H9 (cell line): ENCODE results near the gene TDRD1. TPM values are rescaled to one million over a fixed set of nuclear protein-coding genes. Genes with fewer than 3 reads are reported as not detected.

ENCODE experiments used
- DNase-seq: peaks from one replicate; pipeline ENCODE4 v3.0.0-alpha.2; 2017
- H2AFZ ChIP-seq: one replicate; pipeline ENCODE4 v1.6.1; 2013; ENCODE audit warnings: mild to moderate bottlenecking, low read length, control low read depth, moderate library complexity
- H2AK5ac ChIP-seq: 2 replicates; pipeline ENCODE4 v1.6.1; 2013; ENCODE audit warnings: low read length, control low read depth, mixed read lengths; ENCODE audit not compliant: insufficient read length
- H2BK120ac ChIP-seq: one replicate; pipeline ENCODE4 v1.6.1; 2013; ENCODE audit warnings: low read depth, mild to moderate bottlenecking, low read length, control low read depth, inconsistent platforms; ENCODE audit not compliant: poor library complexity, severe bottlenecking
- H2BK12ac ChIP-seq: 2 replicates; pipeline ENCODE4 v1.6.1; 2013; ENCODE audit warnings: low read length, control low read depth, mixed read lengths, low read depth; ENCODE audit not compliant: insufficient read length
- H2BK15ac ChIP-seq: 2 replicates; pipeline ENCODE4 v1.6.1; 2013; ENCODE audit warnings: low read depth, low read length, control low read depth
- H2BK20ac ChIP-seq: one replicate; pipeline ENCODE4 v1.6.1; 2013; ENCODE audit warnings: low read depth, mild to moderate bottlenecking, low read length, control low read depth, inconsistent platforms; ENCODE audit not compliant: poor library complexity, severe bottlenecking
- H2BK5ac ChIP-seq: 2 replicates; pipeline ENCODE4 v1.6.1; 2013; ENCODE audit warnings: low read length, control low read depth, mixed read lengths; ENCODE audit not compliant: insufficient read length
- H3K14ac ChIP-seq: 2 replicates; pipeline ENCODE4 v1.6.1; 2013; ENCODE audit warnings: low read length, control low read depth; ENCODE audit not compliant: insufficient read depth
- H3K18ac ChIP-seq: 2 replicates; pipeline ENCODE4 v1.6.1; 2013; ENCODE audit warnings: low read depth, mild to moderate bottlenecking, mixed read lengths, low read length, control low read depth; ENCODE audit not compliant: insufficient read length
- H3K23ac ChIP-seq: 2 replicates; pipeline ENCODE4 v1.6.1; 2013; ENCODE audit warnings: low read length, control low read depth, mixed read lengths, low read depth; ENCODE audit not compliant: insufficient read length
- H3K23me2 ChIP-seq: 2 replicates; pipeline ENCODE4 v1.6.1; 2013; ENCODE audit warnings: low read depth, mild to moderate bottlenecking, mixed read lengths, low read length, control low read depth; ENCODE audit not compliant: insufficient read length, poor library complexity, severe bottlenecking
- H3K27ac ChIP-seq: 2 replicates; pipeline ENCODE4 v1.5.1; 2013; ENCODE audit warnings: low read length, control low read depth, mixed read lengths, low read depth; ENCODE audit not compliant: insufficient read length
- H3K27me3 ChIP-seq: 2 replicates; pipeline ENCODE4 v1.6.1; 2013; ENCODE audit warnings: low read length, control low read depth, inconsistent platforms; ENCODE audit not compliant: insufficient read depth
- H3K4ac ChIP-seq: 2 replicates; pipeline ENCODE4 v1.6.1; 2013; ENCODE audit warnings: low read depth, mild to moderate bottlenecking, control low read depth, inconsistent platforms, low read length, moderate library complexity
- H3K4me1 ChIP-seq: 2 replicates; pipeline ENCODE4 v1.6.1; 2013; ENCODE audit warnings: low read length, control low read depth, inconsistent platforms; ENCODE audit not compliant: insufficient read depth
- H3K4me2 ChIP-seq: 2 replicates; pipeline ENCODE4 v1.6.1; 2013; ENCODE audit warnings: low read length, control low read depth, mixed read lengths; ENCODE audit not compliant: insufficient read length, insufficient read depth
- H3K56ac ChIP-seq: 2 replicates; pipeline ENCODE4 v1.6.1; 2013; ENCODE audit warnings: low read depth, mild to moderate bottlenecking, mixed read lengths, low read length, control low read depth; ENCODE audit not compliant: insufficient read length
- H3K79me1 ChIP-seq: 2 replicates; pipeline ENCODE4 v1.6.1; 2013; ENCODE audit warnings: low read depth, mild to moderate bottlenecking, moderate library complexity, low read length, control low read depth, inconsistent platforms; ENCODE audit not compliant: insufficient read depth, poor library complexity, severe bottlenecking
- H3K79me2 ChIP-seq: 2 replicates; pipeline ENCODE4 v1.6.1; 2013; ENCODE audit warnings: low read length, control low read depth, inconsistent platforms; ENCODE audit not compliant: insufficient read depth
- H3K9ac ChIP-seq: 2 replicates; pipeline ENCODE4 v1.6.1; 2013; ENCODE audit warnings: low read length, control low read depth, mixed read lengths; ENCODE audit not compliant: insufficient read length; ENCODE audit errors: extremely low read depth
- H3K9me3 ChIP-seq: one replicate; pipeline ENCODE4 v1.6.1; 2013; ENCODE audit warnings: low read depth, low read length, inconsistent platforms; ENCODE audit not compliant: control insufficient read depth
- H3T11ph ChIP-seq: one replicate; pipeline ENCODE4 v1.6.1; 2013; ENCODE audit warnings: mild to moderate bottlenecking, low read length, control low read depth, inconsistent platforms
- H4K20me1 ChIP-seq: one replicate; pipeline ENCODE4 v1.6.1; 2013; ENCODE audit not compliant: control insufficient read depth, insufficient read length, insufficient read depth
- H4K5ac ChIP-seq: 2 replicates; pipeline ENCODE4 v1.6.1; 2013; ENCODE audit warnings: low read depth, mild to moderate bottlenecking, mixed read lengths, low read length, control low read depth; ENCODE audit not compliant: insufficient read length
- H4K8ac ChIP-seq: replicated peaks from 2 replicates; pipeline ENCODE4 v1.6.1; 2013; ENCODE audit warnings: low read length, control low read depth, mixed read lengths, low read depth; ENCODE audit not compliant: insufficient read length
- H4K91ac ChIP-seq: 2 replicates; pipeline ENCODE4 v1.6.1; 2013; ENCODE audit warnings: low read depth, mild to moderate bottlenecking, moderate library complexity, mixed read lengths, low read length, control low read depth; ENCODE audit not compliant: insufficient read length
- H3K27ac Mint-ChIP-seq, 3 experiments: 2 replicates in 2 of 3; 3 replicates in 1 of 3; pipeline ENCODE4 v1.8.0; 2020 to 2021; ENCODE audit warnings: mixed read lengths in 3 of 3, mild to moderate bottlenecking in 1 of 3, moderate library complexity in 1 of 3
- H3K27me3 Mint-ChIP-seq: 2 replicates; pipeline ENCODE4 v1.8.0; 2021; ENCODE audit warnings: low read depth, mild to moderate bottlenecking, moderate library complexity, mixed read lengths
- H3K36me3 Mint-ChIP-seq, 3 experiments: 2 replicates in 2 of 3; 3 replicates in 1 of 3; pipeline ENCODE4 v1.8.0; 2020 to 2021; ENCODE audit warnings: low read depth in 3 of 3, mixed read lengths in 3 of 3; ENCODE audit not compliant: insufficient read depth in 1 of 3
- H3K4me1 Mint-ChIP-seq, 2 experiments: 2 replicates each; pipeline ENCODE4 v1.8.0; 2020; ENCODE audit warnings: mixed read lengths in 2 of 2
- H3K4me3 Mint-ChIP-seq, 2 experiments: 2 replicates in 1 of 2; 3 replicates in 1 of 2; pipeline ENCODE4 v1.8.0; 2020 to 2021; ENCODE audit warnings: mild to moderate bottlenecking in 2 of 2, mixed read lengths in 2 of 2, moderate library complexity in 1 of 2
- H3K9me3 Mint-ChIP-seq, 2 experiments: 2 replicates in 1 of 2; 3 replicates in 1 of 2; pipeline ENCODE4 v1.8.0; 2020; ENCODE audit warnings: mild to moderate bottlenecking in 2 of 2, mixed read lengths in 2 of 2, moderate library complexity in 1 of 2
- CTCF ChIP-seq: fragments of 200-600 bp; sonication (generic); conservative IDR thresholded peaks from 3 replicates; pipeline ENCODE4 v1.8.0; 2021; ENCODE audit warnings: antibody characterized with exemption, mild to moderate bottlenecking
- WGBS: extraction: QIAGEN DNeasy Blood & Tissue Kit; methylation state at CpG from one replicate; pipeline ENCODE4 v1.1.7; 2013; ENCODE audit warnings: missing lambda C conversion rate, low lambda C conversion rate, mixed read lengths; ENCODE audit not compliant: insufficient read length; ENCODE audit errors: extremely low coverage; 5-methylcytosine and 5-hydroxymethylcytosine counted together
- total RNA-seq: library from RNA; stranded (reverse); gene quantifications from 2 replicates; pipeline ENCODE4 v1.2.1, GENCODE V29; 2021

TDRD1 gene
- total RNA-seq, 1 experiment from 2014 or later = 0.15 TPM

- DNase-seq = no peak
- Histone ChIP-seq H3K56ac (no peak overlapping the region), H2BK20ac (no peak overlapping the region), H4K91ac (no peak overlapping the region), H3K4ac (no peak overlapping the region), H3K79me1 (no peaks in the 10 kb centered on the region), H2BK120ac (no peak overlapping the region), H3K9me3 (no peaks in the 10 kb centered on the region), H3K23ac (no peak overlapping the region), H4K8ac (no peak overlapping the region), H3K27me3 (no peaks in the 10 kb centered on the region), H3K79me2 (no peaks in the 10 kb centered on the region), H3K9ac (no peak overlapping the region), H3T11ph (no peak overlapping the region), H2BK12ac (no peak overlapping the region), H3K18ac (no peak overlapping the region), H3K14ac (no peak overlapping the region), H4K20me1 (no peaks in the 10 kb centered on the region), H3K4me1 (no peaks in the 10 kb centered on the region), H3K4me2 (no peak overlapping the region), H2AFZ (no peak overlapping the region), H3K27ac (no peak overlapping the region), H3K23me2 (no peaks in the 10 kb centered on the region), H4K5ac (no peak overlapping the region), H2AK5ac (no peak overlapping the region), H2BK5ac (no peak overlapping the region), H2BK15ac (no peak overlapping the region)
- no CpG with 5 or more reads among the region's 5 CpGs for WGBS
- Mint-ChIP-seq H3K27me3 (no peaks in the 10 kb centered on the region; the same call in none of the 2 replicates), H3K9me3 (no peaks in the 10 kb centered on the region), H3K27ac (no peak overlapping the region), H3K4me3 (no peak overlapping the region), H3K36me3 (no peaks in the 10 kb centered on the region), H3K4me1 (no peaks in the 10 kb centered on the region)
- no peak for TF ChIP-seq CTCF
Observed at GRCh38 chr10:114281461-114281860, 102.3 kb downstream of the TDRD1 start.

Other genes with a start within 250 kb of the TDRD1 start
- gene ADRB1, start 135.5 kb upstream of the TDRD1 start, total RNA-seq = 0.13 TPM in 1 of 2 replicates, not detected in the other
- 16.7 and 17.4 TPM in 2 replicates for gene CCDC186, start 5.2 kb upstream of the TDRD1 start, total RNA-seq
- gene VWA2, start 59.9 kb downstream of the TDRD1 start, total RNA-seq = 1.4 and 1.6 TPM in 2 replicates
- 0.77 and 1.0 TPM in 2 replicates for gene AFAP1L2, start 225.1 kb downstream of the TDRD1 start, total RNA-seq